Amniotic stem cell (primary cell): Measurements from ENCODE around the gene FCER1A.
"Not testable (repeated sequence)": the region's sequence is repeated elsewhere in the genome, so short reads cannot be mapped to it uniquely, and the experiment has no call there.

Experiments
- DNase-seq: peaks from one replicate; lab custom pipeline; 2025; lab: John Stamatoyannopoulos, UW

Gene FCER1A

GRCh38 chr1:159302095-159302494 lies at the start of gene FCER1A:
Gene FCER1A (plus strand): TSS chr1:159302336. CDS start chr1:159302365, 29 bp downstream.
- no peak for DNase-seq

- no peak for DNase-seq
Measured at GRCh38 chr1:159261311-159261710, 40.8 kb upstream of the FCER1A start.

DNA sequence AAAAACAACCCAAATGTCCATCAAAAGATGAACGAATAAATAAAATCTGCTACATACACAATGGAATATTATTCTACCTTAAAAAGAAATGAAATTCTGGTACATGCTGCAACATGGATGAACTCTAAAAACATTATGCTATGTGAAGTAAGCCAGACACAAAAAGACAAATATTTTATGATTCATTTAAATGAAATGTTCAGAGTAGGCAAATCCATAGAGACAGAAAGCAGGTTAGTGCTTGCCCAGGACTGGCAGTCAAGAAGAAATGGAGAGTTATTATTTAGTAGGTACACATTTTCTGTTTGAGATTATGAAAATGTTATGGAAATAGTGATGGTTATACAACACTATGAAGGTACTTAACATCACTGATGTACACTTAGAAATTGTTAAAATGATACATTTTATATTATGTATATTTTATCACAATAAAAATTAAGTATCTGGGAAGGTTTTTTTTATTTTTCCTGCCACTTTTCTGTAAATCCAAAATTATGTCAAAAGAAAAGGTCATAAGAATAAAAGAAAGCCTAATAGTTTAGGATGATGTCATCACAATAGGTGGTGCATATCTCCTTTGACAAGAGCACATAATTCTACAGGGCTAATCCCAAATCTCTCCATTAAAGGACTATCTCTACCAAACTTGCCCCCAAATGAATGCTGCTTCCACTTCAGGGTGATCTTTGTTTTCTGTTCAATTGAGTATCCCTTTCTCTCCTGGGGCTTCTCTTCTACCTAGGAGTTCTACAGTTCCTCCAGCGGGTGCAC lies 40.2 kb upstream of the FCER1A start:
- no peak for DNase-seq

DNA sequence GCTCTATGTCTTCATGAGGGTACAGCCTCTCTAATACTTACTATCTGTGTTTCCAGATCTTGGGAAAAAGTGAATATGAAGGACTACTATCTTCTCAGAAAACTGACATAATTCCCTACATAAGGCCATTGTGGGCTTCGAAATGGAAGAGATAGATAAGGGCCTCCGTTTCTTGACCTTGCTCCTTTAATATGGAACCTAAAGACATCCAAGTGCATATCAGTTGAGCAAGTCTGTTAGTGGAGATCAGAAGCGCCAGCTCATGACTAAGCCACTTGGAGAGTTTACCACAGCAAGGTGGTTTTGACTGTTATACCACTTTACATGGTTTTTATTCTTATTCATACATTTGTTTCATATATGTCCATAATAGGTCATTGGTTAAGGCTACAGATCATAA lies 35.3 kb upstream of the FCER1A start:
- no peak for DNase-seq

- DNase-seq: no peak
Measured at GRCh38 chr1:159274631-159275030, 27.5 kb upstream of the FCER1A start.

DNA sequence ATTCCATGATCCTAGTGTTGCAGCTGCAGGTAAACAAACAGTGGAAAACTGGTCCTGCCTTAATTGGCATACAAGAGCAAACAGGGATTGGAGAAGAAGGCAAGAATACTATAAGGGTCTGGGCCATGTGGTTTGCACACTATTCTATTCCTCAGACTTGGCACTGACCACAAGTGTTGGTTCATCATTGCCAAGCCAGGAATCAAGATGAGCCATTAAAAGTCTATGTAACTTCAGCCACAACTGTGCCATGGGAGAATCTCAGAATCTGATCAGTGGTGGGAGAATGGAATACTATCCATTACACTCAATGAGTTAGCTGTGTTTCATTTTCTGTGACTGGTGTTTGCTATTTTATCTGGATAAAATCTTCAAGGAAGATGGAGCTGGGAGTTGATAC lies 26.2 kb upstream of the FCER1A start:
- no peak for DNase-seq

GRCh38 chr1:159279773-159280172 lies 22.4 kb upstream of the FCER1A start:
- no peak for DNase-seq

GRCh38 chr1:159282118-159282517 lies 20.0 kb upstream of the FCER1A start:
- no peak for DNase-seq

DNA sequence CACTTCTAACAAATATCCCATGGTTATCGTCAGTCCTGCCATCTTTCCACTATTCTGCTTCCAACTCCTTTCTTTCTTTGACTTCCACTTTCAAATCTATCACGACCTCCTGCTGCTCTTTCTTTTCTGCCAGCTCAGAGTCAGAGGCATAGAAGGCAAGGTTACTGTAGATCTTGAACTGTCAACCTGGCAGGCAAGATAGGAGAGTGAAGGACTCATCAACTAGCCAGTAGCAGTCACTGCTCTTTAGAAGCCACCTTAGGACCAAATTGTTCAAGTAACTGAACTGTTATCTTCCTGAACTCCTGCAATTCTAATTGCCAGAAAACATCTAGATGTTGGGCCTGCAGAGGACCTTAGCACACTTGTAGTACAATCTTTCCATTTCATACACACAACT lies 13.1 kb upstream of the FCER1A start:
- no peak for DNase-seq

DNA sequence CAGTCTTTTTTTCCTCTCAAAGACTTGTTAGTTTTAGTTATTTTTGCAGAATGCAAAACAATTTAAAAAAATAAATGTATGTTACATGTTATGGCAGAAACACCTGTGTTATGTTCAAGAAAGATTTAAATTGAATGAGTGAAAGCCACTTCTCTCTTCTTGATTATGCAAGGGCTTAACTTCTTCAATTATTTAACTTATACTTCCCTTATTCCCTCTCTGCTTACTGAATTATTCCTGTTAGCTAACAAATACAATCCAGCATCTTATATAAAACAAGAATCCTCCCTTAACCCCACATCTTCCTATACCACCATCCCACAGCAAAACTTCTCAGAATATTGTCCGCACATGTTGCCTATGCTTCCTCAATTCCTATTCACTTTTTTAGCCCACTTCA lies 10.7 kb upstream of the FCER1A start:
- no peak for DNase-seq

DNA sequence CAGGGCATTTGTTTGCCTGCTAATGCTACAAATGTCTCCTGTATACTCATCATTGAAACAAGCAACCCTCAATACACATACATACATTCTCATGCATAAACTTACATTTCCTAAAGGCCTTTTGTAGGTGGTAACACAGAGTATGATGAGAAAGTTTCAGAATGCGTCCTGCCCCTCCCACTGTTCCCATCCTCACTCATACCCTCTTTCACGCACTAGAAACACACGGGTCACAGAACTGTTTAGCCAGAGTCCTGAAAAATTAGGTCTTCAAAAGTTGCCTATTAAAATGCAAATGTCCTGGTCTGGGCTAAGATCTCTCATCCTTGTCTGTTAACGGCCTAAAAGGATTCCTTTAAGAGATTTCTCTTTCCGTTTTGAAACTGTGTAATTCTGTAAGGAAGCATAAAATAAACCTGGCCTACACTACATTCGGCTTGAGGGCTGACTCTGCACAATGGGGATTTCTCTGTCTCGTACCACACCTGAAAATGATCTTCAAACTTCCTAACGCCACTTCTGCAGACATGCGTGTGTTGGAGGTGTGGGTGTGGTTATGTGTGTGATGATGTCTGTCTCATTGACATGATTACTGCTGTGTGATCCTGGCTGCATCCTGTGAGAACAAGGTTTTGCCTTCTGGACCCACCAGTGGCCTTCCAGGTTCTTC lies 5.3 kb upstream of the FCER1A start:
- no peak for DNase-seq

GRCh38 chr1:159300146-159300545 lies 2.0 kb upstream of the FCER1A start:
- no peak for DNase-seq

DNA sequence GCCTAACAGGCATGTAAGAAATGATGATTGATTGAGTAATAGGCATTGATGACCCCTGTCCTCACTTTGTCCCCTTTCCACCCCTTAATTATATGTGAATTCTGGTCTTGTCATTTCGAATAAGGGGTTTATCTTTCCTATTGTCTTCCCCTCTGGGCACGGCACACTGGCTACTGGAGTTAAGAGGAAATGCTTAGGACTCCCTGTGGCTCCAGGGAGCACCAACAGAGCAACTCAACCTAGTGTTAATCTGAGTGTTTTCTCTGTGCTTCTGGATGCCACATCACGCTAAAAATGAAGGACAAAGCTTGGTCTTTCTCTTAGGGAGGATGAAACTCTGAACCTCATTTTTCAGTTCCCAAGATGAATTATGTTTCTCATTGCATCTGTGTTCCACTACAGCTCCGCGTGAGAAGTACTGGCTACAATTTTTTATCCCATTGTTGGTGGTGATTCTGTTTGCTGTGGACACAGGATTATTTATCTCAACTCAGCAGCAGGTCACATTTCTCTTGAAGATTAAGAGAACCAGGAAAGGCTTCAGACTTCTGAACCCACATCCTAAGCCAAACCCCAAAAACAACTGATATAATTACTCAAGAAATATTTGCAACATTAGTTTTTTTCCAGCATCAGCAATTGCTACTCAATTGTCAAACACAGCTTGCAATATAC lies 5.3 kb downstream of the FCER1A start:
- DNase-seq: no peak

- DNase-seq: no peak
Measured at GRCh38 chr1:159311679-159312078, 9.5 kb downstream of the FCER1A start.

DNA sequence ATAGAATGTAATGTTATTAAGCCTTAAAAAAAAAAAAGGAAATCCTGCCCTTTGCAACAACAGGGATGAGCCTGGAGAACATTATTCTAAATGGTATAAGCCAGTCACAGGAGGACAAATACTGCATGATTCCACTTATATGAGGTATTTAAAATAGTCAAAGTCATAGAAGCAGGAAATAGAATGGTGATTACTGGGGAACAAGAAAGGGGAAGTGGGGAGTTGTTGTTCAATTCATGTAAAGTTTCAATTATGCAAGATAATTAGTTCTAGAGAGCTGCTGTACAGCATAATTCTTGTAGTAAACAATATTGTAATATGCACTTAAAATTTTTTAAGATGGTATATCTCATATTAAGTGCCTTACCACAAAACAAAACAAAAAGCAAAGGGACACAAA lies 13.2 kb downstream of the FCER1A start:
- DNase-seq: no peak

GRCh38 chr1:159318784-159319551 lies 16.8 kb downstream of the FCER1A start:
- DNase-seq: no peak

DNA sequence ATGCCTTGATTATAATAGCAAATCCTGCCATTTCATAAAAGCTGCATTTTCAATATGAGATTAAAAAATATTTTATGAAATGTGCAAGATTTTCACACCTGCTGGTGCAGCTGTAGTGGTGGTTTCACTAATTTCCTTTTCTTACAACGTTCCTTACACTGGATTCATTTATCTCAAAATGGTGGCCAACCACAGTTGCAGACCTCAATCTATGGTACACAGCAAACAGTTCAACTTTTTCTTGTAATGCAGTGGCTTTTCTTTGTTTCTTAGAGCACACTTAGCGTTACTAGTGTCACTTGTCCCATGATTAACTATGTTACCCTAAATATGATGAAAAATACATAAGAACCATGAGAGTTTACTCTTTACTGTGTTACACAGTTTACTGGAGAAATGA lies 32.7 kb downstream of the FCER1A start:
- no peak for DNase-seq

- DNase-seq: no peak
Measured at GRCh38 chr1:159338018-159338417, 35.9 kb downstream of the FCER1A start.

GRCh38 chr1:159339536-159339935 lies 37.4 kb downstream of the FCER1A start:
- DNase-seq: no peak

- DNase-seq: no peak
Measured at GRCh38 chr1:159341736-159342135, 39.6 kb downstream of the FCER1A start.

GRCh38 chr1:159342761-159343425 lies 40.8 kb downstream of the FCER1A start:
- no peak for DNase-seq

- not testable (repeated sequence) for DNase-seq
Measured at GRCh38 chr1:159349374-159349773, 47.2 kb downstream of the FCER1A start.
